ENCODE measurements around the gene SLIT3. TPM values are rescaled to one million over a fixed set of nuclear protein-coding genes. Genes with fewer than 3 reads are reported as not detected.

Gene SLIT3
- total RNA-seq, 4 donors from 2014 or later = 6.8 to 23.1 (median 13.3) TPM

GRCh38 chr5:169081000-169081724, 219.8 kb downstream of the SLIT3 start:
- Histone ChIP-seq H3K27ac (no peak overlapping the region), H3K9me3 (no peaks in the 10 kb centered on the region), H3K4me3 (no peak overlapping the region), H3K36me3 (no peaks in the 10 kb centered on the region), H3K27me3 (no peaks in the 10 kb centered on the region), H3K4me1 (no peaks in the 10 kb centered on the region)
- TF ChIP-seq POLR2A (IDR thresholded peaks at IDR 0.05) (no peak), CTCF (IDR thresholded peaks at IDR 0.05) (no peak)
- DNase-seq = no peak

- Histone ChIP-seq H3K4me3 (no peak overlapping the region), H3K27ac (no peak overlapping the region), H3K27me3 (no peaks in the 10 kb centered on the region), H3K36me3 (no peaks in the 10 kb centered on the region), H3K9me3 (no peaks in the 10 kb centered on the region), H3K4me1 (no peaks in the 10 kb centered on the region)
- no peak for DNase-seq
- TF ChIP-seq POLR2A (IDR thresholded peaks at IDR 0.05) (no peak), CTCF (IDR thresholded peaks at IDR 0.05) (no peak)
Observed at GRCh38 chr5:169080448-169080911, 220.5 kb downstream of the SLIT3 start.

GRCh38 chr5:169079697-169080096, 221.2 kb downstream of the SLIT3 start:
- Histone ChIP-seq H3K27me3 (no peaks in the 10 kb centered on the region), H3K9me3 (no peaks in the 10 kb centered on the region), H3K27ac (no peak overlapping the region), H3K4me3 (no peak overlapping the region), H3K4me1 (no peaks in the 10 kb centered on the region), H3K36me3 (no peaks in the 10 kb centered on the region)
- TF ChIP-seq POLR2A (IDR thresholded peaks at IDR 0.05) (no peak), CTCF (IDR thresholded peaks at IDR 0.05) (no peak)
- no peak for DNase-seq

- Histone ChIP-seq H3K27ac (no peak overlapping the region), H3K4me1 (no peaks in the 10 kb centered on the region), H3K4me3 (no peak overlapping the region), H3K36me3 (no peaks in the 10 kb centered on the region), H3K27me3 (no peaks in the 10 kb centered on the region), H3K9me3 (no peaks in the 10 kb centered on the region)
- TF ChIP-seq CTCF (IDR thresholded peaks at IDR 0.05) (no peak), POLR2A (IDR thresholded peaks at IDR 0.05) (no peak)
- no peak for DNase-seq
Observed at GRCh38 chr5:169074839-169075238, 226.1 kb downstream of the SLIT3 start.

GRCh38 chr5:169072233-169072632, 228.7 kb downstream of the SLIT3 start:
- Histone ChIP-seq H3K36me3 (no peaks in the 10 kb centered on the region), H3K4me3 (no peak overlapping the region), H3K4me1 (no peaks in the 10 kb centered on the region), H3K27me3 (no peaks in the 10 kb centered on the region), H3K27ac (no peak overlapping the region), H3K9me3 (no peaks in the 10 kb centered on the region)
- no peak for DNase-seq
- TF ChIP-seq CTCF (IDR thresholded peaks at IDR 0.05) = no peak
- TF ChIP-seq POLR2A (IDR thresholded peaks at IDR 0.05) = no peak

All from Peyer's patch (tissue), 4 donors.